IPS DF 19.7 (cell line): ENCODE results near the gene CLCN1.

ENCODE experiments used
- DNase-seq: peaks from one replicate; pipeline ENCODE4 v3.0.0-alpha.2; 2013; ENCODE audit warnings: low read depth, low spot score

The CLCN1 gene

GRCh38 chr7:143334244-143334643 is 18.3 kb downstream of the CLCN1 start:
- no peak for DNase-seq

GRCh38 chr7:143337216-143337615 is 21.3 kb downstream of the CLCN1 start:
- DNase-seq = no peak

GRCh38 chr7:143341842-143342241 is 25.9 kb downstream of the CLCN1 start:
- no peak for DNase-seq

GRCh38 chr7:143343596-143343995 is 27.7 kb downstream of the CLCN1 start:
- DNase-seq = no peak

- peak; percentile 77 for DNase-seq
These were observed 29.6 kb downstream of the CLCN1 start for GRCh38 chr7:143345428-143345900.

- DNase-seq = no peak
These were observed 30.1 kb downstream of the CLCN1 start for GRCh38 chr7:143346018-143346417.

- no peak for DNase-seq
These were observed 32.0 kb downstream of the CLCN1 start for GRCh38 chr7:143347950-143348349.

- DNase-seq = no peak
These were observed 35.1 kb downstream of the CLCN1 start for GRCh38 chr7:143351060-143351459.

- DNase-seq = no peak
These were observed 35.7 kb downstream of the CLCN1 start for GRCh38 chr7:143351574-143351973.

GRCh38 chr7:143352531-143353002 is 36.7 kb downstream of the CLCN1 start:
- DNase-seq = no peak

- no peak for DNase-seq
These were observed 38.5 kb downstream of the CLCN1 start for GRCh38 chr7:143354376-143354775.

- no peak for DNase-seq
These were observed 39.1 kb downstream of the CLCN1 start for GRCh38 chr7:143354965-143355364.

GRCh38 chr7:143355450-143356385 is 39.8 kb downstream of the CLCN1 start:
- DNase-seq = no peak

GRCh38 chr7:143356414-143357050 is 40.6 kb downstream of the CLCN1 start:
- no peak for DNase-seq

- no peak for DNase-seq
These were observed 42.7 kb downstream of the CLCN1 start for GRCh38 chr7:143358626-143359025.

GRCh38 chr7:143359771-143360353 is 44.0 kb downstream of the CLCN1 start:
- DNase-seq = no peak

- DNase-seq = no peak
These were observed 45.1 kb downstream of the CLCN1 start for GRCh38 chr7:143360788-143361551.

- DNase-seq = no peak
These were observed 45.7 kb downstream of the CLCN1 start for GRCh38 chr7:143361552-143362130.

- no peak for DNase-seq
These were observed 46.5 kb downstream of the CLCN1 start, which contains the start of gene FAM131B for GRCh38 chr7:143362131-143363015. Gene FAM131B, minus strand, starts transcription at chr7:143362713. Its CDS starts 110 bp downstream, at chr7:143362603.
